ENCODE results near the gene WDR62. TPM values are rescaled to one million over a fixed set of nuclear protein-coding genes. Genes with fewer than 3 reads are reported as not detected.

The WDR62 gene
- total and polyA plus RNA-seq, 2 of the 8 experiments (the other 6 are each of a cell fraction or from before 2014, with no cell fraction given), result 28.2 to 39.5 TPM

- no peak for TF ChIP-seq RNF2 (IDR thresholded peaks at IDR 0.05; ENCODE audit: borderline replicate concordance, low read depth, low read length, missing control alignments, poor library complexity, severe bottlenecking)
- no peak for TF ChIP-seq TCF12 (IDR thresholded peaks at IDR 0.05; ENCODE audit: low read depth, low read length)
- TF ChIP-seq SAP30 (IDR thresholded peaks at IDR 0.05; ENCODE audit: insufficient read depth, insufficient replicate concordance, low read length), result no peak
These were observed 41.3 kb upstream of the WDR62 start (continued) for GRCh38 chr19:36013280-36014011.
